SK-N-MC (cell line): ENCODE data around the gene FGD6.

Experiments
- EZH2 ChIP-seq: fragments of 200-600 bp; sonication (generic); IDR thresholded peaks from one replicate; pipeline ENCODE4 v1.6.1; 2017; ENCODE audit warnings: antibody characterized with exemption
- POLR2AphosphoS5 ChIP-seq: IDR thresholded peaks from 2 replicates; pipeline ENCODE4 v1.6.1; 2012; ENCODE audit warnings: mild to moderate bottlenecking, low read depth, low read length, borderline replicate concordance

DNA sequence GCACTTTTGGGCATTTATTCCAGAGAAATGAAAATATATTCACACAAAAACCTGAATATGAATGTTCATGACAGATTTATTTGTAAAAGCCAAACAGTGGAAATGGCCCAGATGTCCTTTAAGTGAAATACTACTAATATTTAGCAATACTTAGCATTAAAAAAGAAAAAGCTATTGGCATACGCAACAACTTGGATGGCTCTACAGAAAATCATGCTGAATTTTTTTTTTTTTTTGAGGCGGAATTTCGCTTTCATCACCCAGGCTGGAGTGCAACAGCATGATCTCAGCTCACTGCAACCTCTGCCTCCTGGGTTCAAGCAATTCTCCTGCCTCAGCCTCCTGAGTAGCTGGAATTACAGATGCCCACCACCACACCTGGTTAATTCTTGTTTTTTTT lies 24.1 kb downstream of the FGD6 start:
- TF ChIP-seq POLR2AphosphoS5, result no peak
- TF ChIP-seq EZH2, result no peak
